ENCODE data around the gene CFAP91. TPM values are rescaled to one million over a fixed set of nuclear protein-coding genes. Genes with fewer than 3 reads are reported as not detected.

CFAP91 gene
- total and polyA plus RNA-seq, 9 of the 15 experiments (the other 6 are each of a cell fraction or from before 2014, with no cell fraction given): not detected

DNA sequence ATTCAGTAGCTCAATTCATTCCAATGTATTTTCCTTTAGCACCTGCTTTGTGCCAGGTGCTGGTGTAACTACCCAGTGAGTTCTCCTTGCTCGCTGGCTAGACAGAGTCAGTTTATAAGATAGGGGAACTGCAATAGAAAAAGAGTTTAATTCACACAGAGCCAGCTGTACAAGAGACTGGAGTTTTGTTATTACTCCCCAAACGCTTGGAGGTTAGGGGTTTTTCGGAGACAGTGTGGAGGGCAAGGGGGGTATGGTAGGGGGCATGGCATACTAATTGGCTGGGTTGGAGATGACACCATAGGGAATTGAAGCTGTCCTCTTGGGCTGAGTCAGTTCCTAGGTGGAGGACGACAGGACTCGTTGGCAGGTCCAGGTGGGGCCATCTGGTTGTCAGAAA, 5.4 kb upstream of the CFAP91 start (continued):
- TF ChIP-seq ASH1L (IDR thresholded peaks at IDR 0.05; ENCODE audit: borderline replicate concordance, low read depth, partially characterized antibody) (no peak), GABPB2 (CRISPR knock-in tag; conservative IDR thresholded peaks at IDR 0.05) (no peak), SAP30 (IDR thresholded peaks at IDR 0.05; ENCODE audit: borderline replicate concordance, insufficient read depth, low read depth, low read length, poor library complexity, severe bottlenecking) (no peak), NCOR1 (IDR thresholded peaks at IDR 0.05) (no peak), RBM39 (optimal IDR thresholded peaks at IDR 0.05; ENCODE audit: low read depth, low read length) (no peak), MAFG (tag; conservative IDR thresholded peaks at IDR 0.05) (no peak), FOXP1 (CRISPR knock-in tag; IDR thresholded peaks at IDR 0.05) (no peak), MAFF (IDR thresholded peaks at IDR 0.05; ENCODE audit: low read length) (no peak), ZNF668 (CRISPR knock-in tag; IDR thresholded peaks at IDR 0.05) (no peak), EP400 (IDR thresholded peaks at IDR 0.05) (no peak), ZNF707 (CRISPR knock-in tag; conservative IDR thresholded peaks at IDR 0.05) (no peak)
- TF ChIP-seq, protein P1, sequence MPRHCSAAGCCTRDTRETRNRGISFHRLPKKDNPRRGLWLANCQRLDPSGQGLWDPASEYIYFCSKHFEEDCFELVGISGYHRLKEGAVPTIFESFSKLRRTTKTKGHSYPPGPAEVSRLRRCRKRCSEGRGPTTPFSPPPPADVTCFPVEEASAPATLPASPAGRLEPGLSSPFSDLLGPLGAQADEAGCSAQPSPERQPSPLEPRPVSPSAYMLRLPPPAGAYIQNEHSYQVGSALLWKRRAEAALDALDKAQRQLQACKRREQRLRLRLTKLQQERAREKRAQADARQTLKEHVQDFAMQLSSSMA (CRISPR knock-in tag; IDR thresholded peaks at IDR 0.05): no peak
- TF ChIP-seq, protein P2, sequence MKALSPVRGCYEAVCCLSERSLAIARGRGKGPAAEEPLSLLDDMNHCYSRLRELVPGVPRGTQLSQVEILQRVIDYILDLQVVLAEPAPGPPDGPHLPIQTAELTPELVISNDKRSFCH (CRISPR knock-in tag; IDR thresholded peaks at IDR 0.05): no peak
- TF ChIP-seq, protein P2 (tag; IDR thresholded peaks at IDR 0.05): no peak
